NCI-H187 (cell line): ENCODE data around the gene KCTD4.

ENCODE experiments used
- DNase-seq, 2 experiments: peaks; one replicate each; lab custom pipeline; 2025; lab: John Stamatoyannopoulos, UW

KCTD4 gene

DNA sequence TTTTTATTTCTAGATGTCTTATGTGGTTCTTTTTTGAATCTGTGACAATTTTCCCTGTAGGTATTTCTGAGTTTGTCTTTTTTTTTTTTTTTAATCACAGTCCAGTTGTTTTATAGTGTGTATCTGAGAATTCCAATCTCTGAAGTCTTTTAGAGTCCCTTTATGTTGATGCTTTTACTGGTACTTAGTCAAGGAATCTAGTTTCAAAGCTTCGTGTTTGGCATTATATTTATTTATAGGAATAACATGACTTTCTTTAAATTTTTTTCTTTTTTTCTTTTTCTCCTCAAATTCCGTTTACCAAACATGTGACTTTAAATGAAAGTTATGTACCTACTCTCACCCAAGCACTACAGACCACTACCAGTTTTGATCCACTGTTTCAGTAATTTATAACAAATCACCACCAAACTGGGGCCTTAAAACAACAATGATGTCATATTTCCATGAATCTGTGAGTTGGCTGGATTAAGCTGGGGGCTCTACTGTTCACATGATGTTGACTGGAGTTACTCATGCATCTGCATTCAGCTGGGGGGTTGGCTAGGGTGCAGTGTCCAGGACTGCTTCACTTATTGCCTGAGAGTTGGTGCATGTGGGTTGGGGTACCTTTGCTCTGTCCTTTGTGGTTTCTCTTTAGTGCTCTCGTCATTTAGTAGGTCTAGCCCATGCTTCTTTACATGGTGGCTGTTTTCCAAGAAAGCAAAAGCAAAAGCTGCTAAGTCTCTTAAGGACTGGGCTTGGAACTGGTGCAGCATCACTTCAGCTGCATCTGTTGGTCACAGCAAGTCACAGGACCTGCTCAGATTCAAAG, 22.3 kb downstream of the KCTD4 start:
- no peak for DNase-seq

DNA sequence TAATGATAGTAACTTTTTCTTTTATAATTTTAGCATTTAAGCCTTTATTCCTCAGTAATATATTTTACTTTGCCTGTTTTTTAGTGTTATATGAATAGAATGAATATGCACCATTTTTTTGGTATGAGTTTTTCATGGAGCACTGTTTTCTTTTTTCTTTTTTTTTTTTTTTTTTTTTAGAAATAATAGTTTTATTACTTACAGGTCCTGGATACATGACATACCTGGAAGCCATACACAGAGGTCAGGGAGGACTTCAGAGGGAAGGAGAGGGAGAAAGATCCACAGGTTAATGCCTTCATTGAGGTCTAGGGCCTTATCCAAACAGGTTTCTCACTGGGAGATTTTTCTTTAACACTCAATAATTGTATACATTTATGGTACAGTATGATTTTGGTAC, 26.4 kb downstream of the KCTD4 start:
- no peak for DNase-seq

DNA sequence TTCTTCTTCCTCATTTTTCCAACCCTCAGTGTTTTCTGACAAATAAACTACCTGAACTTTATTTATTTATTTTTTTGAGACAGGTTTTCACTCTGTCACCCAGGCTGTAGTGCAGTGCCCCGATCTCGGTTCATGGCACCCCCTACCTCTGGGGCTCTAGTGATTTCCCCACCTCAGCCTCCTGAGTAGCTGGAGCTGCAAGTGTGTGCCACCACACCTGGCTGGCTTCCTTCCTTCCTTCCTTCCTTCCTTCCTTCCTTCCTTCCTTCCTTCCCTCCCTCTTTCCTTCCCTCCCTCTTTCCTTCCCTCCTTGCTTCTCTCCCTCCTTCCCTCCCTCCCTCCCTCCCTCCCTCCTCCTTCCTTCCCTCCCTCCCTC, 32.3 kb downstream of the KCTD4 start:
- DNase-seq: no peak

DNA sequence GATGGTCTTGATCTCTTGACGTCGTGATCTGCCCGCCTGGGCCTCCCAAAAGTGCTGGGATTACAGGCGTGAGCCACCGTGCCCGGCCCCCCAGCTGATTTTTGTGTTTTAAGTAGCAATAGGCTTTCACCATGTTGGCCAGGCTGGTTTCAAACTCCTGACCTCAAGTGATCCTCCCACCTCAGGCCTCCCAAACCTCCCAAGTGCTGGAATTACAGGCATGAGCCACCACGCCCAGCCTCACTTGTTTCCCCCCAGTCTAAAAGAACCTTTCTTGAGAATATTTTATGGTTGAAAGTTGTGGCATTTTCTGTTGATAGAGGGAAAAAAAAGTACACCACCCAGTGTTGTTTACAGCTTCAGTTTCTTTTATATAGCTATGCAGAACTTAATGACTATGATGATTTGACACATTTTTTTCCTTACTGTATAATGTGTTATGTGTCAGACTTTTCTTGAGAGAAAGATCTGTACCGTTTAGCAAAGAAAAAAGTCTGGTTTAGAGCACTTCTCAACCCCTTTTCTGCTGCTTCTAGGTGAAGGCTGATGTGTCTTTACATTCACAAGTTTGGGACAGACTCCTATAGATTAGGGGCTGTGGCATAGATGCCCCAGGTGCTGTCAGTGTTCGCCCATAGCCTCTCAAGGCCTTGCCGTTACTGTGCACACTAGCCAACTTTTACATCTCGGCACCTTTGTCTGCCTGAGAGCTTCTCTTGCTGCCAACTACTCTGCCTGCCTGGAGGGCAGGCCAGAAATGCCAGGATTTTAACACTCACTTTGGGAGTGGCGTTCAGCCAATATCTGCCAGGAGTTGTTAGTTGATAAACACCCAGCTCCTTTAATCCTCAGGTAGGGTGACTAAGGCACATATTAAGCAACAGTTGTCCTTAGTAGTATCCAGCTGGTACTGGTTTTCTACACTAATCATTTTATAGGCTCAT, 33.0 kb downstream of the KCTD4 start:
- DNase-seq: no peak

DNA sequence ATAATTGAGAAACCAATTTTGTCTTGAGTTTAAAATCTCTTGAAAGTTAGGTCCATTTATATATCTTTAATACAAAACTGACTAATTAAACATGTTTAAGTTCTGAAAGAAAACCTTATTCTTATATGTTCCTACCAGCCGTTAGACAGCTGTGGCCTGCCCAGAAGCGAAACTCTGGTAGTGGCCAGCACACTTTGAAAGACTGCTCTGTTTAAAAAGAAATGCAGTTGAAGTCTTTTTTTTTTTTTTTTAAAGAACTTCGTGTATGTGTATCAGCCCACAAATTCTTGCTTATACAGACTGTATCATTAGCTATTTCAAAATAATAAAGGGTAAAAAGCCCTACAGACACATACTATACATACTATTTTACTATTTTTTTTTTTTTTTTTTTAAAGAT, 34.0 kb downstream of the KCTD4 start:
- DNase-seq: no peak

- DNase-seq: no peak
These were observed 38.0 kb downstream of the KCTD4 start for GRCh38 chr13:45162821-45163220.

DNA sequence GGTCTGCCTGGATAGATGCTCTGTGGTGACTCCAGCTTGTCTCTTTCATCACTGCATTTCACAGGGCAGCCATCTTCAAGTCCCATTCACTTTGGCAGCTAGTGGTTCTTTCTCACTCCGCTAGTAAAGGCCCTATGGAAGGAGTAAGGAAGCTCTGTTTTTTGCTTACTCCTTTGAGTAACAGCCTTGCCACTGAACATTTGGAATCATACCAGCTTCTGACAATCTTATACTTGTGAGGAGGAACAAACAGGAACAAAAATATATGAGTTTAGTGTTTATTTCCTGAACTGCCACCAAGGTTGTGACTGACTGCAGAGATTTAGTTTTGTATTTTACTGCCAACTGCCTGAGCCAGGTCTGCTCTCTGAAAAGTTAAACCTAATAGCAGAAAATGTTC, 38.7 kb downstream of the KCTD4 start:
- no peak for DNase-seq

DNA sequence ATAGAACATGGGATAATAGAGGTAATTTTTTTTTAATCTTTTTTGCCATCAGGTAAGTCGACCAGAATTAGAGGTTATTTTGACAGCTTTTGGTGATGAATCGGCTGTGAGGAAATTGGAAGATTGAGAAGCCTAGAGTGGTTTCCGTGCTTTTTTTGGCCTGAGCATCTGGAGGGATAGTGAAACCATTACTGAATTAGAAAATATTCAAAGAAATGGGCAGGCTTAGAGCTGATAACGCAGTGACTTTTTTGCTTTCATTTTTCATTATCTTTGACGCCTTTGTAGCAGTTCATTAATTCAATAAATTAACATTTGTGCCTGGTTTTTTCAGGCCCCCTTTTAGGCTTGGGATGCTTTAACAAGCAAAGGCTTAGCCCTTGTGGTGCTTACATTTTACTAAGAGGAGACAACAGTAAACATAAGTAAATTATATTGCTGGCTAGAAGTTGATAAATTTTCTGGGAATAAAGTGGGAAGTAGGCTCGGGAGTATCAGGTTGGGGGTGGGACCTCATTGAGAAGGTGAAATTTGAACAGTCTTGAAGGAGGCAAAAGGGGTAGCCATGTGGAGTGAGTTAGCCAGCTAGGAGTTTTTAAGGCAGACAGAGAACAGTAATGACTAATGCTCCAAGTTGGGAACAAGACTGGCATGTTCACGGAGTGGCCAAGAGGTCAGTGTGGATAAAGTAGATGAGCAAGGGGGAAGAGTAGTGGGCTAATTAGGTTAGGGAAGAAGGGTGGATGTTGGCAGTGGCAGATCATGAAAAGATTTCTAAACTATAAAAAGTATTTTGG, 44.1 kb downstream of the KCTD4 start:
- no peak for DNase-seq

DNA sequence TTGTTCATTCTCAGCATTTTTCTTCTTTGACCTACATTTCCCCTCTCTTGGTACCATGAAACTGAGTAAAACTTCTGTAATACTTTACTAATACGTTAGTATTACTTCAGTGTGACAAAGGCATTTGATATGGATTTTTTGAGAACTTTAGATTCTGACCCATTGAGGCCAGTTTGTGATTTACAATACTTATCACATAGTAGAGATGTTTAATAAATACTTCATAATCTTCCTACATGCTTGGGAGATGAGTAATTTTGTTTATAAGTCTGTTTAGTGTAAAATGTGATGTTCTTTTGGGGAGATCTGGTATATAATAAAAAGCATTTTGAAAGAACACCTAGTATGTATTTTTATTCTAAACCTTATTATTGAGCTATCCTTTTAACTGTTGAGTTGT, 50.9 kb downstream of the KCTD4 start:
- no peak for DNase-seq

- DNase-seq: no peak
These were observed 57.5 kb downstream of the KCTD4 start for GRCh38 chr13:45143346-45143751.
